H1 (cell line): ENCODE measurements around the gene SND1. TPM values are rescaled to one million over a fixed set of nuclear protein-coding genes. Genes with fewer than 3 reads are reported as not detected.

Experiments
- CTCF ChIA-PET: fragments of 300-600 bp; sonication (Branson Sonifier 250); formaldehyde crosslinking; loops from one replicate; lab custom pipeline; 2021; ENCODE audit not compliant: partially characterized antibody; lab: Charles Lee
- POLR2A ChIA-PET: fragments of 300-600 bp; sonication (Branson Sonifier 250); formaldehyde crosslinking; loops from one replicate; lab custom pipeline; 2021; ENCODE audit warnings: inconsistent platforms; ENCODE audit not compliant: partially characterized antibody; lab: Charles Lee
- DNase-seq, 2 experiments: peaks; one replicate each; pipeline versions ENCODE4 v3.0.0 to v3.0.0-alpha.2; 2010 to 2022; ENCODE audit warnings: low spot score in 2 of 2, low read depth in 1 of 2, mixed read lengths in 1 of 2
- FAIRE-seq: peaks from 2 replicates; lab custom pipeline; 2011; peaks lifted over from hg19 to GRCh38; lab: Jason Lieb, UNC
- H2AFZ ChIP-seq: 2 replicates; pipeline ENCODE4 v1.8.1; 2012; ENCODE audit warnings: low read length, inconsistent platforms
- H2AK5ac ChIP-seq: 2 replicates; pipeline ENCODE4 v1.6.1; 2013; ENCODE audit warnings: low read depth, low read length
- H2BK120ac ChIP-seq: replicated peaks from 2 replicates; pipeline ENCODE3; 2013; ENCODE audit warnings: low read depth, low read length, inconsistent platforms
- H2BK12ac ChIP-seq: 2 replicates; pipeline ENCODE4 v1.6.1; 2013; ENCODE audit warnings: low read depth, low read length
- H2BK15ac ChIP-seq: 2 replicates; pipeline ENCODE4 v1.6.1; 2013; ENCODE audit warnings: low read length
- H2BK20ac ChIP-seq: 2 replicates; pipeline ENCODE4 v1.6.1; 2013; ENCODE audit warnings: low read length
- H2BK5ac ChIP-seq: 2 replicates; pipeline ENCODE4 v1.6.1; 2013; ENCODE audit warnings: low read depth, low read length
- H3K14ac ChIP-seq: 2 replicates; pipeline ENCODE4 v1.6.1; 2013; ENCODE audit warnings: inconsistent platforms; ENCODE audit not compliant: insufficient read length
- H3K18ac ChIP-seq: 2 replicates; pipeline ENCODE4 v1.6.1; 2013; ENCODE audit warnings: low read length; ENCODE audit errors: extremely low read depth
- H3K23ac ChIP-seq: 2 replicates; pipeline ENCODE4 v1.6.1; 2013; ENCODE audit warnings: inconsistent platforms; ENCODE audit not compliant: insufficient read length
- H3K23me2 ChIP-seq: 2 replicates; pipeline ENCODE4 v1.6.1; 2013; ENCODE audit warnings: low read depth, low read length
- H3K27ac ChIP-seq: 2 replicates; pipeline ENCODE4 v1.6.1; 2011; ENCODE audit warnings: low read depth, low read length, inconsistent platforms
- H3K27me3 ChIP-seq, 4 experiments: replicated peaks in 1 of 4; 1 replicate in 1 of 4; 2 replicates in 3 of 4; pipeline versions ENCODE4 v1.6.1 to v1.8.1; 2011 to 2013; ENCODE audit warnings: low read length in 3 of 4, mild to moderate bottlenecking in 3 of 4, inconsistent platforms in 2 of 4, mixed read lengths in 2 of 4, moderate library complexity in 1 of 4; ENCODE audit not compliant: control insufficient read depth in 3 of 4, insufficient read depth in 3 of 4; ENCODE audit errors: extremely low read depth in 1 of 4
- H3K36me3 ChIP-seq, 4 experiments: 2 replicates each; pipeline versions ENCODE4 v1.6.1 to v1.8.1; 2011 to 2013; ENCODE audit warnings: mild to moderate bottlenecking in 4 of 4, low read length in 3 of 4, moderate library complexity in 2 of 4, control low read depth in 1 of 4, inconsistent platforms in 1 of 4; ENCODE audit not compliant: insufficient read depth in 4 of 4, control insufficient read depth in 2 of 4
- H3K4ac ChIP-seq: replicated peaks from 2 replicates; pipeline ENCODE3; 2013; ENCODE audit warnings: low read length, low read depth, mixed read lengths, inconsistent platforms; ENCODE audit not compliant: insufficient read length
- H3K4me1 ChIP-seq, 4 experiments: replicated peaks in 1 of 4; 1 replicate in 1 of 4; 2 replicates in 3 of 4; pipeline versions ENCODE4 v1.6.1 to v1.8.1; 2011 to 2013; ENCODE audit warnings: low read length in 3 of 4, inconsistent platforms in 2 of 4, mixed read lengths in 1 of 4; ENCODE audit not compliant: insufficient read depth in 4 of 4, control insufficient read depth in 3 of 4
- H3K4me2 ChIP-seq, 2 experiments: 2 replicates each; pipeline versions ENCODE4 v1.6.1 to v1.8.1; 2011 to 2013; ENCODE audit warnings: low read depth in 2 of 2, low read length in 2 of 2, control low read depth in 1 of 2, inconsistent platforms in 1 of 2, mild to moderate bottlenecking in 1 of 2; ENCODE audit not compliant: insufficient read depth in 1 of 2
- H3K4me3 ChIP-seq, 4 experiments: fragments of 200-600, 300-600 bp in 1 of 4; sonication (generic), shearing (Covaris generic), sonication (Bioruptor Twin) in 1 of 4; 2 replicates each; pipeline versions ENCODE4 v1.5.1 to v1.8.1; 2011 to 2016; ENCODE audit warnings: low read length in 4 of 4, low read depth in 3 of 4, control low read depth in 2 of 4, inconsistent platforms in 2 of 4, mild to moderate bottlenecking in 2 of 4, mixed read lengths in 1 of 4, moderate library complexity in 1 of 4; ENCODE audit not compliant: insufficient read depth in 2 of 4; ENCODE audit errors: extremely low read depth in 1 of 4
- H3K56ac ChIP-seq: replicated peaks from 2 replicates; pipeline ENCODE3; 2013; ENCODE audit warnings: low read depth, mild to moderate bottlenecking, mixed read lengths, low read length, inconsistent platforms; ENCODE audit not compliant: insufficient read length
- H3K79me1 ChIP-seq: 2 replicates; pipeline ENCODE4 v1.6.1; 2013; ENCODE audit warnings: low read depth, low read length, control low read depth
- H3K79me2 ChIP-seq, 2 experiments: 2 replicates each; pipeline versions ENCODE4 v1.6.1 to v1.8.1; 2012 to 2013; ENCODE audit warnings: low read length in 2 of 2, mild to moderate bottlenecking in 2 of 2, inconsistent platforms in 1 of 2; ENCODE audit not compliant: insufficient read depth in 2 of 2, control insufficient read depth in 1 of 2
- H3K9ac ChIP-seq, 4 experiments: replicated peaks in 1 of 4; 1 replicate in 1 of 4; 2 replicates in 3 of 4; pipeline versions ENCODE4 v1.6.1 to v1.8.1; 2011 to 2013; ENCODE audit warnings: low read depth in 3 of 4, low read length in 3 of 4, control low read depth in 2 of 4, mild to moderate bottlenecking in 2 of 4, moderate library complexity in 2 of 4, inconsistent platforms in 1 of 4; ENCODE audit errors: extremely low read depth in 1 of 4
- H3K9me3 ChIP-seq, 2 experiments: 2 replicates each; pipeline versions ENCODE4 v1.6.1 to v1.8.1; 2012 to 2013; ENCODE audit warnings: mild to moderate bottlenecking in 2 of 2, moderate library complexity in 2 of 2, control low read depth in 1 of 2, inconsistent platforms in 1 of 2, low read depth in 1 of 2, low read length in 1 of 2, mixed read lengths in 1 of 2; ENCODE audit not compliant: insufficient read depth in 2 of 2
- H4K20me1 ChIP-seq, 2 experiments: replicated peaks in 1 of 2; 2 replicates each; pipeline versions ENCODE3 to v1.8.1; 2011 to 2013; ENCODE audit warnings: inconsistent platforms in 2 of 2, low read length in 2 of 2, mild to moderate bottlenecking in 1 of 2; ENCODE audit not compliant: insufficient read depth in 2 of 2, control insufficient read depth in 1 of 2
- H4K5ac ChIP-seq: 2 replicates; pipeline ENCODE4 v1.6.1; 2013; ENCODE audit warnings: low read length, low read depth, mixed read lengths, inconsistent platforms; ENCODE audit not compliant: insufficient read length
- H4K8ac ChIP-seq: 2 replicates; pipeline ENCODE4 v1.8.0; 2013; ENCODE audit warnings: mild to moderate bottlenecking, moderate library complexity, low read length, inconsistent platforms; ENCODE audit not compliant: insufficient read depth; ENCODE audit errors: extremely low read depth
- H4K91ac ChIP-seq: replicated peaks from 2 replicates; pipeline ENCODE3; 2013; ENCODE audit warnings: low read length, mixed read lengths, inconsistent platforms; ENCODE audit not compliant: insufficient read length
- CBX8 ChIP-seq: fragments of 300-800, 300-1000 bp; sonication (generic); IDR thresholded peaks from 2 replicates; pipeline ENCODE4 v1.7.1; 2016; ENCODE audit warnings: low read depth, low read length, borderline replicate concordance
- CEBPB ChIP-seq: IDR thresholded peaks from 2 replicates; pipeline ENCODE4 v1.6.1; 2012; ENCODE audit warnings: low read depth, low read length
- CTBP2 ChIP-seq: IDR thresholded peaks from 2 replicates; pipeline ENCODE4 v1.7.0; 2011; ENCODE audit warnings: borderline replicate concordance, mild to moderate bottlenecking, moderate library complexity, mixed read lengths, low read length; ENCODE audit not compliant: insufficient read depth, insufficient read length
- SIRT6 ChIP-seq: IDR thresholded peaks from one replicate; pipeline ENCODE4 v1.7.1; 2012; ENCODE audit warnings: low read length, inconsistent platforms
- TCF12 ChIP-seq: IDR thresholded peaks from 2 replicates; pipeline ENCODE4 v1.6.1; 2011; ENCODE audit warnings: low read depth, mild to moderate bottlenecking, low read length
- WGBS, 2 experiments: shearing (Covaris generic) in 1 of 2; methylation state at CpG; one replicate each; pipeline versions ENCODE4 v1.1.6 to v1.1.7; 2013 to 2015; ENCODE audit warnings: low lambda C conversion rate in 2 of 2, mixed read lengths in 2 of 2, inconsistent platforms in 1 of 2, low coverage in 1 of 2, missing lambda C conversion rate in 1 of 2; ENCODE audit not compliant: insufficient replicate concordance in 2 of 2, insufficient coverage in 1 of 2, insufficient read length in 1 of 2; ENCODE audit errors: extremely low coverage in 1 of 2, missing lambda C conversion rate in 1 of 2; 5-methylcytosine and 5-hydroxymethylcytosine counted together
- polyA plus RNA-seq, 7 experiments: library from polyadenylated mRNA; depleted of rRNA in 3 of 7; stranded (reverse) in 5 of 7; unstranded in 2 of 7; fragments of >200 nt in 5 of 7; fragments of 200-250 nt in 2 of 7; gene quantifications; 1 replicate in 5 of 7; 2 replicates in 1 of 7; 4 replicates in 1 of 7; pipeline versions ENCODE4 v1.2.1 to v1.2.3, GENCODE V29; 2011 to 2013; ENCODE audit warnings: missing spikeins in 2 of 7, mixed read lengths in 2 of 7
- total RNA-seq: library from RNA; stranded (reverse); fragmentation: NEBNext Ultra II Directional; extraction: Animal tissue kit (Norgen Biotek cat#: 25700); gene quantifications from 2 replicates; pipeline ENCODE4 v1.2.1, GENCODE V29; 2021

The SND1 gene
- total and polyA plus RNA-seq, 2 of the 8 experiments (the other 6 are each of a cell fraction or from before 2014, with no cell fraction given) = 122 to 290 TPM

GRCh38 chr7:127644484-127644883 lies 7.5 kb upstream of the SND1 start:
- Histone ChIP-seq H2AK5ac (no peak overlapping the region), H2BK120ac (no peak overlapping the region), H3K79me1 (no peaks in the 10 kb centered on the region), H3K27ac (no peak overlapping the region), H3K4me1 (no peaks in the 10 kb centered on the region), H2BK20ac (no peak overlapping the region), H3K9me3 (no peaks in the 10 kb centered on the region), H3K14ac (no peak overlapping the region), H3K79me2 (no peaks in the 10 kb centered on the region), H3K18ac (no peak overlapping the region), H2BK15ac (no peak overlapping the region), H4K20me1 (no peaks in the 10 kb centered on the region), H3K9ac (no peak overlapping the region), H3K36me3 (no peaks in the 10 kb centered on the region), H2AFZ (no peak overlapping the region), H3K4me2 (no peak overlapping the region), H3K4ac (no peak overlapping the region), H4K91ac (no peak overlapping the region), H2BK5ac (no peak overlapping the region), H3K27me3 (no peaks in the 10 kb centered on the region), H3K4me3 (no peak overlapping the region), H4K8ac (no peak overlapping the region), H3K23ac (no peak overlapping the region), H2BK12ac (no peak overlapping the region), H3K23me2 (no peaks in the 10 kb centered on the region), H4K5ac (no peak overlapping the region), H3K56ac (no peak overlapping the region)
- CTCF ChIA-PET = interaction anchor here (0.7 to 2.3 kb wide), 4 partner anchors 16 to 56 kb away, joined by 3 to 15 read pairs (median 4); partner anchors contain the start of gene PAX4
- no peak for DNase-seq
- POLR2A ChIA-PET = no interaction called here
- WGBS, 2 experiments = 87% methylated on average over 2 of the region's 2 CpGs; no CpG with 5 or more reads in 1 of the 2 experiments
- no peak for FAIRE-seq
- TF ChIP-seq TCF12 (no peak), CEBPB (no peak), CTBP2 (no peak), CBX8 (no peak), SIRT6 (no peak)
